GM18505 (cell line): ENCODE measurements around the gene PAPOLA.
A peak's percentile ranks its signal among the peaks of the same experiment; 100 is the strongest.
"Not testable (repeated sequence)": the region's sequence is repeated elsewhere in the genome, so short reads cannot be mapped to it uniquely, and the experiment has no call there.

Source experiments
- ATAC-seq: cut with Tn5 transposase; IDR thresholded peaks from one replicate; pipeline ENCODE4 v1.9.1; 2021; ENCODE audit not compliant: unreplicated experiment
- POLR2A ChIP-seq: IDR thresholded peaks from 4 replicates; pipeline ENCODE4 v1.6.1; 2011; ENCODE audit warnings: borderline replicate concordance; ENCODE audit not compliant: insufficient read depth, insufficient read length; ENCODE audit errors: extremely low read depth

Gene PAPOLA

DNA sequence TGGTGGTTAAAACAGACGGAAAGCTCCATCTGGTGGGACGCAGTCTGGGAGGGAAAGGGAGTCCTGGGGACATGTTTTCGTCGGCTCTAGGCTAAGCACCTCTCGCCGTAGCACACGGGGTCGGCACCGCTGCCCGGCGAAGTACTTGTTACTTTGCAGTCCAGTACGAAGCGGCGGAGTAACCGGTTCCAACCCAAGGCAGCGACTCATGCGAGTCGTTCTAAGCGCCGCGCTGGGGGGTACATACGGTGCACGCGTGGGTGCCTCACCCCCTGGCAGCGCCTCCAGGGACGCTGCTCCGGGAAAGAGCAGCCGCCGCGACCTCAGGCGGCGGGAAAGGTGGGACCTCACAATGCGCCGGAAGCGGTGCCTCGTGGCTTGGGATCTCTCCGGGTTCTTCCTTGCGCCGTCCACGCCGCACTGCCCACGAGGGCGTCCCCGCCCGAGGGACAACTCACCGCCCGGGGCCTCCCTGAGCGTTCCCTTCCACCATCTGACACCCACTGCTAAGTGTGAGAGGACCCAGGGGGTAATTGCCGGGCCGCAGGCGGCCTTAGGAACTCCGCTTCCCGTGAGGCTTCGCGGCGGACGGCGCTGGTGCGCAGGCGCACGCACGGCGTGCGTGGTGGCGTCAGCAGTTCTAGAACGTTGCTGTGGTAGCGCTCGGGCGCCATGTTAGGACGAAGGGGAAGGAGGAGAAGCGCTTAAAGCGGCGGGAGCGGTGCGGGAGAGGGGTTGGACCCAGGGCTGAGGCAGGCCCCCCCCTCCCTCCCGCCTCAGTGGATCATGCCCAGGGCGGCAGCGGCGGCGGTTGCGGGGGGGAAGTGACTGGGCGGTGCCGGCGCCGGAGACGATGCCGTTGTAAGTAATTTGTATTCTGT is at the start of gene PAPOLA:
Gene PAPOLA (plus strand): TSS at position 643 of the 881 bp plus-strand sequence. CDS start 211 bp downstream, at position 854.
- ATAC-seq = peak; percentile 92
- TF ChIP-seq POLR2A = peak; percentile 91

DNA sequence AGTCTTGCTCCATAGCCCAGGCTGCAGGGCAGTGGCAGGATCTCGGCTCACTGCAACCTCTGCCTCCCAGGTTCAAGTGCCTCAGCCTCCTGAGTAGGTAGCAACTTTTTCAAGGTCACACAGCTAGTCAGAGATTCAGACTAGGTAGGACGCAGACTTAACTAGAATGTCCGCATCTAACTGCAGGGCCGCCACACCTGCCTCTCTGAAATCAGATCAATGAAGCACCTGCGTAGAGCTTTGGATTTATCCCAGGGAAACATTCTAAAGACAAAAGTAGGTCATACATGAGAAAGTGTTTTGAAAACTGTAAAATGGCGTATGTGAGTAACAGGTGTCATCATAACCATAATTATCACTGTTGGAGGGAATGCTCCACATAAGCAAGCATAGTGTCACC is 49.5 kb upstream of the PAPOLA start:
- ATAC-seq = no peak
- TF ChIP-seq POLR2A = no peak

DNA sequence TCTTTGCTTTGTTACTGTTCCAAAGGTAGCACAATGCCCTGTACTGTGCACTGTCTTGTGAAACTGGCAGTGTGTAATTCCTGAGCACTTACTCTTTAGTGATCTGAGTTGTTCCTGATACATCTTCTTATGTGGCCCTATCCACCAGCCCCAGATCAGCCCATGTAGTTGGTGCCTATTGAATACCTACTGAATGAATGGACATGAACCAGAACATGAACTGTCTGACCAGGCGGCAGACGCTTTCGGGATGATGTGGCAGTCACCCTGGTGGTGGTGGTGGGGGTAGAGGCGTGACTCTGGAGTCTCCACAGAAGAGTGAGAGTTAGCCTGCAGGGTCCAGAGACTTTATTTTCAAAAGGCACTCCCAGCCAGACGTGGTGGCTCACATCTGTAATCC is 46.6 kb upstream of the PAPOLA start:
- no peak for TF ChIP-seq POLR2A
- no peak for ATAC-seq

DNA sequence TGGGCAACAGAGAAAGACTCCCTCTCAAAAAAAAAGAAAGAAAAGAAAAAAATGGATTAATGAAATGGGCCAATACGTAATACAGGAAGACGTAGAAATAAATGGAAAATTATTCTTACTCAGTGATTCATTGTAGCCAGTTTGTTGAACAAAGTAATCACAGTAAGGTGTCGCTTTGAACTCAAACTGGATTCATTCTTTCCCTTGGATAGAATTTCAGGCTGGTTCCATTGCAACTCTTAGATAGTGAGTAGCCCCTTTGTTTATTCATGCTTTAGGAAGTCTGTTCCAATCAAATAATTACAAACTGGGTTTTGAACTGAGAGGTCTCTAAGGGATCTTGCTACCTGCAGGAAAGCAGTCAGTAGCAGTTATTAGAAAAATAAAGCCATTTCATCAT is 42.3 kb upstream of the PAPOLA start:
- no peak for ATAC-seq
- no peak for TF ChIP-seq POLR2A

DNA sequence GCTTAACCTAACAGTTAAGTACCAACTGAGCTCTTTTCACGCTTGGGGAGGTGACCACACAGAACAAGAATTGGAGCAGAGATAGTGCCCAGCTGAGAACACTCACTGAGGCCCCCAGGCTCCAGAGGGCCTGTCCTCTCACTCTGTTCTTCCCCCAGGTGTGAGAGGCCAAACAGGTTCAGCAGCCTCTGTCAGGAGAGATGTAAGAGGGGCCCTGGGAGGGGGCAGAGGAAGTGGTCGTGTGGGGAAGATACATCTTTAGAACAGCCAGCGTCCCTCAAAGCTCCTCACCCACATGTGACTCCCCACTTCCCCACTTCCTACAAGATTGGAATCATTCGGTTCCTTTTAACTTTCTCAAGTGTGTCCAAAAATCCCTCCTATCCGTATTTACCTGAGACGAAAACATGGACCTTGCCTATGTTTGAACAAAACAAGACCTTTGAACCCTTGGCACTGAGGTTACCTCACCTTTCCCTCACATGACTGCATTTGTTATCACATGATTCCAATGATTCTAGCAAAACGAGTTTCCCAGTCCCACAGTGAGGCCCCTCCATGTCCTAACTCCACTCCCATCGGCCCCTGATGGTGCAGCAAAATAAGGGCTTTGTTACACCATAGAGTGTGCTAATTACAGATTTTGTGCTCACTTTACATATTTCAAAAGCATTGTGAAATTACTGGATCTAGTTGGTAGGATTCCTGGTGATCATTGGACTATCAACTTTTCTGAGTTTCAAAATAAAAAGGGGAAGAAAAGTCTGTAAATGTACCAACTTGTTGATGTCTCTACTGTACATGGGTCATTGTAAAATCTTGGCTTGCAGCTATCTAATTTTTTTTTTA is 40.0 kb upstream of the PAPOLA start:
- ATAC-seq = no peak
- no peak for TF ChIP-seq POLR2A

DNA sequence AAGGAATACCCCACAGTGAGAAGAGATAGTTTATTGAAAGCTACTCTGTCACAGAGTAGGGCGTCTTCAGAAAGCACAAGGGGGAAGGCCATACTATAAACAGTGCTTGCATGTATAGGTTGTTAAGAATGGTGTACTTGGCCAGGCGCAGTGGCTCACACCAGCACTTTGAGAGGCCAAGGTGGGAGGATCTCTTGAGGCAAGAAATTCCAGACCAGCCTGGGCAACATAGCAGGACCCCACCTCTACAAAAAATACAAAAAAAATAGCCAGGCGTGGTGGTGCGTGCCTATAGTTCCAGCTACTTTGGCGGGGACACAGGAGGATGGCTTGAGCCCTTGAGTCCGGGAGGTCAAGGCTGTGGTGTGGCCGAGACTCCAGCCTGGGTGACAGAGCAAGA is 38.0 kb upstream of the PAPOLA start:
- ATAC-seq = no peak
- no peak for TF ChIP-seq POLR2A

DNA sequence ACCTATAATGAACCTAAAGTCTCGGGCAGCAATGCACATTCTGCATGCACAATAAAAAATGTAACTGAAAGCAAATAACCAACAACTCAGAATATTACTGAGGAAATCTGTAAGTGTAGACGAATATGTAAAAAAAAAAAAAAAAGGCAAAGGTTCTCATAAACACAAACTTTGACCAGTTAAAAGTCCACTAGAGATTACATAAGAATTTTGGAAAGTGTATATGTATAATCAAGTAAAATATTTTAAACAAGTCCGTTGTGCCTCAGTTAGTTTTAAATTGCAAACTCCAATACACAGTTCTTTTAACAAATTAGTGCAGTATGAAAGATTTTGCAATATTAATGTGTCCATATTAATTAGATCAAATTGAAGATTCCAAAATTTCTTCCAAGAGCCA is 35.3 kb upstream of the PAPOLA start:
- TF ChIP-seq POLR2A = no peak
- ATAC-seq = no peak

DNA sequence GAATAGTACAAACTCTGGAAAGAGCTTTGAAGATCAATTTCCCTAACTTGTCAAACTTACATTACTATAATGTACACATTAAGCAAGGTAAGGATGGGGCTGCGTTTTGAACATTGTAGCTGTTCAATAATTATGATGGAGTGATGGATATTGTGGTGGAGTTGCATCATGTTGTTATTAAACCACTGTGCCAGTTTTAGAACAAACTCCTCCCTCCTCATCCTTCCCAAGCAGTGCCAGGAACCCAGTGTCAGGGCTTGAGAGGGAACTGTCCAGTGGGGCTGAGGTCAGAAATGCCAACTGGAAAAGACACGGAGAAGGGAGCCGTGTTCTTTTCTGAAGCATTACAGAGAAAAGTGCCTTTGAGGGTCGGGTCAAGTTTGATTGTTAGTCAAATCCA is 31.9 kb upstream of the PAPOLA start:
- no peak for TF ChIP-seq POLR2A
- ATAC-seq = no peak

DNA sequence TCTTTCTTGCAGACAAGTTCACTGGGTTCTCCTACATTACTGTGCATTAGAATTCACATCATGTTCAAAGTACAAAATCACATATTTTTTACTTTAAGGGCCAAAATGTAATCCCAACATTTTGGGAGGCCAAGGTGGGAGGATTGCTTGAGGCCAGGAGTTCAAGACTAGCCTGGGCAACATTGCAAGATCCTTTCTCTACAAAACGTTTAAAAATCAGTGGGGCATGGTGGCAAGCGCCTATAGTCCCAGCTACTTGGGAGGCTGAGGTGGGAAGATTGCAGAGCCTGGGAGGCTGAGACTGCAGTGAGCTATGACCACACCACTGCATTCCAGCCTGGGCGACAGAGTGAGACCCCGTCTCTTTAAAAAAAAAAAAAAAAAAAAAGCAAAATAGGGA is 31.2 kb upstream of the PAPOLA start:
- ATAC-seq = not testable (repeated sequence)

DNA sequence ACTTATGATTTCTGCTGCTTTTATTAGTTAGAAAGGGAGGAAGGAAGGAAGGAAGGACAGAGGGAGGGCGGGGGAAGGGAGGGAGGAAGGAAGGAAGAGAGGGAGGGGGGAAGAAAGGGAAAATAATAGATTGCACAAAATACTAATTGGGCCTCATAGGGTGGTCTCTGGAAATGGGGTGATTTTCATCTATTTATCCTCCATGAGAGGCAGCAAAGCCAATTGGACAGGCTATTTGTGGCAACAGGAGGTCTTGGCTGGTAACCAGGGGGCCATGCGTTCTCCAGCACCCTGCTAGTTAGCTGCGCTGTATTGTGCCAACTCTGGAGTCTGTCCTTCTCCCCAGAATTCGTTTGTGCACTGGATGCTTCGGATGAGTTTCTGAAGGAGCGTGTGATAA is 24.1 kb upstream of the PAPOLA start:
- ATAC-seq = no peak
- no peak for TF ChIP-seq POLR2A

DNA sequence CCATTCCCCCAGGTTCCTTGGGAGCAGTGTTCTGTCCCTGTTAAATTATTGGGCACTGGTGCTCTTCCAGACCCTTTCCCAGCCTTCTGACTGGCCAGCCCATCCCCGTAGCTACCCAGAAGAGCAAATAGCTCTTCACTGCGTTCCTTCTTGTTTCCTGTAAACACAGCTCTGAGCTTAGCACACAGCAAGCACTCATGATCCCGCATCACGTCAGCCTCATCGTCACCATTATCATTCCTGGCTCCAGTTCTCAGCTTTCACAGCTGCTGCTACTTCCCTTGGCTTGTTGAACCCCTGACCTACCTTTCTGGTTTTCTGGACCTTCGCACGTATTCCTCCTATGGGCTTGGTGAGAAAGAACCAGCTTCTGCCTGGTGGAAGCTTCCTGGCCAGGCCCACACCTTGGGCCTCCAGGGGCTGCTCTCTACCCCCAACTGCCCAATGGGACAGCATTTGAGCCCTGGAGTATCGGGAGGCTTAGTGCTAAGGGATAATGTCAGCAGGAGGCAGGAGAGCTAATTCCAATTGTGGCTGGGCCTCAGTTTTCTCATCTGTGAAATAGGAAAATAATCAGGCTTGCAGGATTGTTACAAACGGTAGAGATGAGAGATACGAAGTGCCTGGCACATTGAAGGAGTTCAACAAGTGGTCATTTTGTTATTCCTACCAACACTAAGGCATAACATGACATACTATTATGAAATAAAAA is 22.6 kb upstream of the PAPOLA start:
- no peak for TF ChIP-seq POLR2A
- ATAC-seq = no peak

DNA sequence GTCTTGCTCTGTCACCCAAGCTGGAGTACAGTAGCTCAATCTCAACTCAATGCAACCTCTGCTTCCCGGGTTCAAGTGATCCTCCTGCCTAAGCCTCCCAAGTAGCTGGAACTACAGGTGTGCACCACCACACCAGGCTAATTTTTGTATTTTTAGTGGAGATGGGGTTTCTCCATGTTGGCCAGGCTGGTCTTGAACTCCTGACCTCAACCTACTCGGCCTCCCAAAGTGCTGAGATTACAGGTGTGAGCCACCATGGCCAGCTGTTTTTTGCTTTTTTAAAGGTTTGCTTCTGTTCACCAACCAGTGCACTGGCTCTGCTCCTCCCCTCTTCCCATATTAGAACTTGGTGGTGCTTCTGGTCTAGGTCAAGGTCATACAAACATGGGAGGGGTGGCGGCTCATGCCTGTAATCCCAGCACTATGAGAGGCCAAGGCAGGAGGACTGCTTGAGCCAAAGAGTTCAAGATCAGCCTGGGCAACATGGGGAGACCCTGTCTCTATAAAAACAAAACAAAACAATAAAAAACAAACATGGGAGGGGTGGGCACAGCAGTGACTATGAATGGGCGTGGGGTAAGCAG is 20.4 kb upstream of the PAPOLA start:
- ATAC-seq = no peak
- TF ChIP-seq POLR2A = no peak

DNA sequence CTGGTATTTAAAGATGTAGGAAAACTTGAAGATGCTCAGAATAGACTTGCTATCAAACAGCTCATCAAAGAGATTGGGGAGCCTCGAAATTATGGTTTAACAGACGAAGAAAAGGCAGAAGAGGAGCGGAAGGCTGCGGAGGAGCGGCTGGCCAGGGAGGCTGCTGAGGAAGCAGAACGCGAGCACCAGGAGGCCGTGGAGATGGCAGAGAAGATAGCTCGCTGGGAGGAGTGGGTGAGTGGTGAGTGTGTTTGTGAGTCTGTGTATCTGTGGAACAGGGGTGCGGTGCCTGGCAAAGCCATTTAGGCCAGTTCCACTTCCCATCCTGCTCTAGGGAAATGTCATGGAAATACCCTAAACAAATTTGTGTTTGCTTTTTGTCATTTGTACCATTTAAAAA is 19.2 kb upstream of the PAPOLA start:
- no peak for ATAC-seq

More for the DNA sequence above, 19.2 kb upstream of the PAPOLA start:
- TF ChIP-seq POLR2A = no peak
